ENCODE results near the gene UMPS.

UMPS gene

GRCh38 chr3:124769462-124769861 is 39.2 kb downstream of the UMPS start:
- Histone ChIP-seq H3K36me3 (ENCODE audit: control insufficient read depth in 1 of 2, insufficient read depth in 2 of 2, low read depth in 1 of 2, low read length in 2 of 2) (peaks cover 56 to 77% of the 10 kb centered on the region in 2 experiments), H3K79me1 (replicated peaks; ENCODE audit: low read length, poor library complexity, severe bottlenecking) (peaks cover 39% of the 10 kb centered on the region), H3K9me3 (ENCODE audit: control insufficient read depth, low read length) (no peaks in the 10 kb centered on the region), H3K14ac (ENCODE audit: low read length in 2 of 2) (no peak overlapping the region), H3K27me3 (ENCODE audit: control insufficient read depth in 1 of 2, insufficient read depth in 1 of 2, low read length in 2 of 2) (no peaks in the 10 kb centered on the region), H3K4ac (ENCODE audit: low read depth in 1 of 2, low read length in 2 of 2) (no peak overlapping the region), H3K4me3 (ENCODE audit: insufficient read depth in 1 of 2, low read depth in 1 of 2, low read length in 2 of 2) (no peak overlapping the region), H4K91ac (ENCODE audit: low read length) (no peak overlapping the region), H3K4me2 (ENCODE audit: low read length, poor library complexity, severe bottlenecking) (no peak overlapping the region), H3K23ac (ENCODE audit: low read length in 2 of 2) (no peak overlapping the region), H3K27ac (ENCODE audit: low read length, poor library complexity, severe bottlenecking) (no peak overlapping the region), H3K18ac (ENCODE audit: low read depth in 1 of 2, low read length in 2 of 2) (no peak overlapping the region), H2BK5ac (ENCODE audit: low read depth, low read length, poor library complexity, severe bottlenecking) (no peak overlapping the region), H2AFZ (ENCODE audit: low read depth, low read length) (no peak overlapping the region), H2BK120ac (ENCODE audit: low read depth, low read length) (no peak overlapping the region), H2BK15ac (ENCODE audit: low read depth, poor library complexity, severe bottlenecking) (no peak overlapping the region), H2BK12ac (ENCODE audit: low read length in 2 of 2) (no peak overlapping the region), H2AK5ac (ENCODE audit: low read length, severe bottlenecking) (no peak overlapping the region), H3K9ac (ENCODE audit: low read length) (no peak overlapping the region), H3K4me1 (ENCODE audit: control insufficient read depth, insufficient read depth, low read depth, low read length) (peaks cover 23% of the 10 kb centered on the region), H4K8ac (ENCODE audit: low read length) (no peak overlapping the region)
- over 99% methylated on average over 9 of the region's 9 CpGs for WGBS
- no peak for DNase-seq

GRCh38 chr3:124770336-124771082 is 40.3 kb downstream of the UMPS start:
- Histone ChIP-seq H3K9me3 (ENCODE audit: control insufficient read depth, low read length) (no peaks in the 10 kb centered on the region), H3K4me2 (ENCODE audit: low read length, poor library complexity, severe bottlenecking) (no peak overlapping the region), H3K14ac (ENCODE audit: low read length in 2 of 2) (no peak overlapping the region), H3K4ac (ENCODE audit: low read depth in 1 of 2, low read length in 2 of 2) (peak overlapping the region in 1 of 2 experiments; percentile 52), H3K36me3 (ENCODE audit: control insufficient read depth in 1 of 2, insufficient read depth in 2 of 2, low read depth in 1 of 2, low read length in 2 of 2) (peaks cover 51 to 74% of the 10 kb centered on the region in 2 experiments), H3K27me3 (ENCODE audit: control insufficient read depth in 1 of 2, insufficient read depth in 1 of 2, low read length in 2 of 2) (no peaks in the 10 kb centered on the region), H3K27ac (ENCODE audit: low read length, poor library complexity, severe bottlenecking) (peak overlapping the region; percentile 15), H4K8ac (ENCODE audit: low read length) (peak overlapping the region; percentile 16), H3K23ac (ENCODE audit: low read length in 2 of 2) (no peak overlapping the region), H3K9ac (ENCODE audit: low read length) (peak overlapping the region; percentile 19), H3K18ac (ENCODE audit: low read depth in 1 of 2, low read length in 2 of 2) (peak overlapping the region; percentile 23 to 53), H3K79me1 (replicated peaks; ENCODE audit: low read length, poor library complexity, severe bottlenecking) (peaks cover 40% of the 10 kb centered on the region), H2BK15ac (ENCODE audit: low read depth, poor library complexity, severe bottlenecking) (no peak overlapping the region), H2AK5ac (ENCODE audit: low read length, severe bottlenecking) (peak overlapping the region; percentile 56), H3K4me3 (ENCODE audit: insufficient read depth in 1 of 2, low read depth in 1 of 2, low read length in 2 of 2) (no peak overlapping the region), H2AFZ (ENCODE audit: low read depth, low read length) (no peak overlapping the region), H4K91ac (ENCODE audit: low read length) (peak overlapping the region; percentile 63), H3K4me1 (ENCODE audit: control insufficient read depth, insufficient read depth, low read depth, low read length) (peaks cover 30% of the 10 kb centered on the region), H2BK5ac (ENCODE audit: low read depth, low read length, poor library complexity, severe bottlenecking) (no peak overlapping the region), H2BK12ac (ENCODE audit: low read length in 2 of 2) (peak overlapping the region; percentile 25 to 80), H2BK120ac (ENCODE audit: low read depth, low read length) (peak overlapping the region; percentile 80)
- DNase-seq, result peak; percentile 56
- 63% methylated on average over 10 of the region's 10 CpGs for WGBS

- Histone ChIP-seq H3K4me2 (ENCODE audit: low read length, poor library complexity, severe bottlenecking) (no peak overlapping the region), H3K4me1 (ENCODE audit: control insufficient read depth, insufficient read depth, low read depth, low read length) (peaks cover 34% of the 10 kb centered on the region), H2BK5ac (ENCODE audit: low read depth, low read length, poor library complexity, severe bottlenecking) (no peak overlapping the region), H3K18ac (ENCODE audit: low read depth in 1 of 2, low read length in 2 of 2) (peak overlapping the region in 1 of 2 experiments; percentile 35), H3K4me3 (ENCODE audit: insufficient read depth in 1 of 2, low read depth in 1 of 2, low read length in 2 of 2) (no peak overlapping the region), H3K79me1 (replicated peaks; ENCODE audit: low read length, poor library complexity, severe bottlenecking) (peaks cover 46% of the 10 kb centered on the region), H2AK5ac (ENCODE audit: low read length, severe bottlenecking) (no peak overlapping the region), H3K9ac (ENCODE audit: low read length) (peak overlapping the region; percentile 19), H3K9me3 (ENCODE audit: control insufficient read depth, low read length) (no peaks in the 10 kb centered on the region), H4K91ac (ENCODE audit: low read length) (no peak overlapping the region), H2AFZ (ENCODE audit: low read depth, low read length) (no peak overlapping the region), H3K27ac (ENCODE audit: low read length, poor library complexity, severe bottlenecking) (no peak overlapping the region), H2BK15ac (ENCODE audit: low read depth, poor library complexity, severe bottlenecking) (no peak overlapping the region), H3K27me3 (ENCODE audit: control insufficient read depth in 1 of 2, insufficient read depth in 1 of 2, low read length in 2 of 2) (no peaks in the 10 kb centered on the region), H4K8ac (ENCODE audit: low read length) (no peak overlapping the region), H3K4ac (ENCODE audit: low read depth in 1 of 2, low read length in 2 of 2) (no peak overlapping the region), H2BK12ac (ENCODE audit: low read length in 2 of 2) (no peak overlapping the region), H3K14ac (ENCODE audit: low read length in 2 of 2) (no peak overlapping the region), H3K36me3 (ENCODE audit: control insufficient read depth in 1 of 2, insufficient read depth in 2 of 2, low read depth in 1 of 2, low read length in 2 of 2) (peaks cover 51 to 73% of the 10 kb centered on the region in 2 experiments), H2BK120ac (ENCODE audit: low read depth, low read length) (no peak overlapping the region), H3K23ac (ENCODE audit: low read length in 2 of 2) (no peak overlapping the region)
- WGBS, result 71% methylated on average over 2 of the region's 2 CpGs
- DNase-seq, result no peak
Measured at GRCh38 chr3:124771083-124771445, 40.8 kb downstream of the UMPS start.

- Histone ChIP-seq H2BK5ac (ENCODE audit: low read depth, low read length, poor library complexity, severe bottlenecking) (no peak overlapping the region), H3K27me3 (ENCODE audit: control insufficient read depth in 1 of 2, insufficient read depth in 1 of 2, low read length in 2 of 2) (no peaks in the 10 kb centered on the region), H4K91ac (ENCODE audit: low read length) (no peak overlapping the region), H3K4me1 (ENCODE audit: control insufficient read depth, insufficient read depth, low read depth, low read length) (peaks cover 35% of the 10 kb centered on the region), H3K79me1 (replicated peaks; ENCODE audit: low read length, poor library complexity, severe bottlenecking) (peaks cover 49% of the 10 kb centered on the region), H2BK15ac (ENCODE audit: low read depth, poor library complexity, severe bottlenecking) (peak overlapping the region; percentile 2), H3K36me3 (ENCODE audit: control insufficient read depth in 1 of 2, insufficient read depth in 2 of 2, low read depth in 1 of 2, low read length in 2 of 2) (peaks cover 49 to 73% of the 10 kb centered on the region in 2 experiments), H2AK5ac (ENCODE audit: low read length, severe bottlenecking) (no peak overlapping the region), H2AFZ (ENCODE audit: low read depth, low read length) (no peak overlapping the region), H3K4me3 (ENCODE audit: insufficient read depth in 1 of 2, low read depth in 1 of 2, low read length in 2 of 2) (no peak overlapping the region), H3K27ac (ENCODE audit: low read length, poor library complexity, severe bottlenecking) (peak overlapping the region; percentile 78), H3K9ac (ENCODE audit: low read length) (peak overlapping the region; percentile 44), H3K4ac (ENCODE audit: low read depth in 1 of 2, low read length in 2 of 2) (peak overlapping the region in 1 of 2 experiments; percentile 39), H3K18ac (ENCODE audit: low read depth in 1 of 2, low read length in 2 of 2) (peak overlapping the region in 1 of 2 experiments; percentile 35), H2BK12ac (ENCODE audit: low read length in 2 of 2) (peak overlapping the region in 1 of 2 experiments; percentile 46), H3K9me3 (ENCODE audit: control insufficient read depth, low read length) (no peaks in the 10 kb centered on the region), H4K8ac (ENCODE audit: low read length) (no peak overlapping the region), H3K14ac (ENCODE audit: low read length in 2 of 2) (no peak overlapping the region), H2BK120ac (ENCODE audit: low read depth, low read length) (no peak overlapping the region), H3K4me2 (ENCODE audit: low read length, poor library complexity, severe bottlenecking) (peak overlapping the region; percentile 35), H3K23ac (ENCODE audit: low read length in 2 of 2) (no peak overlapping the region)
- WGBS, result 9% methylated on average over 17 of the region's 17 CpGs
- peak; percentile 90 for DNase-seq
Measured at GRCh38 chr3:124772081-124772831, 42.0 kb downstream of the UMPS start.
